ENCODE measurements around the gene KATNIP.

Gene KATNIP

DNA sequence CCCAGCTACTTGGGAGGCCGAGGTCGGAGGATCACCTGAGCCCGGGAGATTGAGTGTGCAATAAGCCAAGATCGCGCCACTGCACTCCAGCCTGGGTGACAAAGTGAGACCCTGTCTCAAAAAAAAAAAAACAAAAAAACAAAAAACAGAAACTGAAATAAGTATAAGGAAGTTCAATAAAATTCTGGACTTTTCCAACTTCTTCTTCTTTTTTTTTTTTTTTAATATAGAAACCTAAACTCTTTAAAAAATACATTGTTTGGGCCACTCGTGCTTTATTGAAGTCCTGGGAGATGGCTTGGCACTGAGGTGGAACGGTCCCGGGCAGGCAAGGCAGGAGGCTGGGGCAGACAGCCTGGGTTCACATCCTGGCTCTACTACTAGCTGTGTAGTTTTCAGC is 36.8 kb downstream of the KATNIP start:
- DNase-seq, result no peak

DNA sequence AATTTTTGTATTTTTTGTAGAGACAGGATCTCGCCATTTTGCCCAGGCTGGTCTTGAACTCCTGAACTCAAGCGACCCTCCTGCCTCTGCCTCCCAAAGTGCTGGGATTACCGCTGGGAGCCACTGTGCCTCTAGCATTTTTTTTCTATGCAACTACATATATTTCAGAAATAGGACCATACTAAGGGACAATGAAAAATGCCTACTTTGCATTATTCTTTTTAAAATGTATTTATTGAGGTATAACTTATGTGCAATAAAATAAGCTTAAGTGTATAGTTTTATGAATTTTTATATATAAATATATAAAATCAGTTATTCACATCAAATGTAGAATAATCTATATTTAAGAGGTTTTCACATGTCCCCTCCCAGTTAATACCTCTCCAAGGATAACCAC is 38.1 kb downstream of the KATNIP start:
- DNase-seq, result no peak

DNA sequence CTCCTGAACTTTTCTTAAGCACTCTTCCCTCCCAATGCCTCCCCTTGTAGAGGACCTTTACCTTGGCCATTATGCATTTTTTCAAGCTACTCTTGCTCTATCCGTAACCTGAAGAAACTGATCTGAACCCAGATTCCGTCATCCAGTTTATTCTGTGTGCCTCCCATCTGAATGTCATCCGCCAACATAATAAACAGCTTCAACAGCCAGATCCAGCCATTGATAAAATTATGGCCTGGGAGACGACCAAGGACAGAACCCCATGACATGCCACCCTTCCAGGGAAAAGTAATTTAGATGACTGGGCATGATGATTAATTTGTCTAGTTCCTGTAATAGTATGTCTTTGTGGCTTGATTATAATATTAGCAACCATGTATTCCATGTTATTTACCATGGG is 41.9 kb downstream of the KATNIP start:
- no peak for DNase-seq

DNA sequence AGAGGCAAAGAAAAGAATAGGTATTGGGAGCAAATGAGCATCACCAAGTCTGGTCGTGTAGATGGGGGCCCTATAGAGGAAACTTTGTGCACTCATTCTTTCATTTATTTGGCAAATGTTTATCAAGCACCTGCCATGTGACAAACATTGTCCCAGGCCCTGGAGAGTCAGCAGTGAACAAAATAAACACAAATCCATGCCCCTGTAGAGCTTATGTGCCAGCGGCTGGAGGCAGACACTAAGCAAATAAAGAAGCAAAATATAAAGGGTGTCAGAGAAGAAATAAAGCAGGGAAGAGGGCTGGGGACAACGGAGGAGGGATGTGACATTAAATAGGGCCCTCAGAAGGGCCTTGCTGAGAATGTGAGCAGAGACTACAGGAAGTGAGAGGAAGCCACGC is 45.5 kb downstream of the KATNIP start:
- no peak for DNase-seq

DNA sequence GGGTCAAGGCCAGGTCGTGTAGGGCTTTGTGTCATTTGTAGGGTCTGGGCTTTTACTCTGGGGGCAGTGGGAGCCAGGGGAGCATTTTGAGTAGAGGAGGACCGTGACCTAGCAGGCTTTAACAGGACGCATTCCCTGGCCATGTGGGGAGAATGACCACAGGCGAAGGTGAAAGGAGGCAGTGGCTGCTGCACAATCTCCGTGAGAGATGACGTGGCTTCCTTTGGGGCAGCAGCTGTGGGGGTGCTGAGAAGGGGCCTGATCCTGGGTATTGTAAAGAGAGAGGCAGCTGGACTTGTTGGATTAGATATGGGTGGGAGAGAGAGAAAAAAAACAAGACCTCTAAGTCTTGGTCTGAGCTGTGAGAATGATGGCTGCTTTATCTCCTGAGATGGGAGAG is 46.0 kb downstream of the KATNIP start:
- no peak for DNase-seq

DNA sequence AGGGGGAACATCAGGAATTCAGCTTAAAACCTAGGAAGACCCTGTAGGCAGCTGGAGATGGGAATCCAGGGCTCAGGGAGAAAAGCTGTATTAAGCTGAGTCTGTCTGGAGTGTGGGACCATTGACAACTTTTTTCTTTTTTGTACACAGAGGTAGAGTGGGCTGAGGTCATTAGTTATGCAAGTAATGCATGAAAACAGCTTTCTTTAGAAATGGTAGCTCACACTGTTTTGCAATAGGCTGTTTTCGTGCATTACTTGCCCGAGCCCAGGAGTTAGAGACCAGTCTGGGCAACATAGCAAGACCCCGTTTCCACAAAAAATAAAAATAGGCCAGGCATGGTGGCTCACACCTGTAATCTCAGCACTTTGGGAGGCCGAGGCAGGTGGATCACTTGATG is 46.5 kb downstream of the KATNIP start:
- DNase-seq, result no peak

DNA sequence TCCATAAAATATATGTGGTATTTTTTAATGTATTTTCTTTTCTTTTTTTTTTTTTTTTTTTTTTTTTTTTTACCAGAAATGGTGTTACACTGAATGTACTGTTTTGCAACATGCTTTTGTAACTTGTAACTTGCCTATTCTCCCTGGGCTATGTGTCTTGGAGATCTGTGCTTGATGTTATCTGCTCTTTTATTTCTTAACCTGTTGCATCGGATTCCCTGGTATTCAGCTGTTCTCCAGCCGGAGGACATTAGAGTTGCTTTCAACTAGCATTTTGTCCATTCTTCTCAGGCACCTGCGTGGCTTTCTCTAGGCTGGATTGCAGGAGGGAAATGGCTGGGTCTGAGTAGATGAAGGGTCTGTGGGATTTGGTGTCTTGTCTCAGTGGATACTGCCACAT is 47.4 kb downstream of the KATNIP start:
- no peak for DNase-seq

DNA sequence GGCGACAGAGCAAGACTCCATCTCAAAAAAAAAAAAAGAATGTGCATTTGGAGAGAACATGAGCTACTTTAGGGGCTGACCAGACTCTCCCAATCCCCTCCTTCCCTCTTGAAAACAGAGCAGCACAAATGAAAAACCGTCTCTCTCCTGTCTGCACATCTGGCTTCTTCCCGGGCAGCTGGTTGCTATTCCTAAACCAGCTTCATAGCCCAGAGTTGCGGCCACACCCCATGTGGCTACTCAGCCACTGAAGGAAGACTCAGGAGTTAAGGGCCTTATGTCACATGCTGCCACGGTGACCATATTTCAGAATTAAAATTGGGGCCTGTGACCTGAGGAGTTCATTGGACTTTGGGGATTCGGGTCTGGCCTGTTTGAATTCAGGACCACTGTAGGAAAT is 48.3 kb downstream of the KATNIP start:
- DNase-seq, result no peak

DNA sequence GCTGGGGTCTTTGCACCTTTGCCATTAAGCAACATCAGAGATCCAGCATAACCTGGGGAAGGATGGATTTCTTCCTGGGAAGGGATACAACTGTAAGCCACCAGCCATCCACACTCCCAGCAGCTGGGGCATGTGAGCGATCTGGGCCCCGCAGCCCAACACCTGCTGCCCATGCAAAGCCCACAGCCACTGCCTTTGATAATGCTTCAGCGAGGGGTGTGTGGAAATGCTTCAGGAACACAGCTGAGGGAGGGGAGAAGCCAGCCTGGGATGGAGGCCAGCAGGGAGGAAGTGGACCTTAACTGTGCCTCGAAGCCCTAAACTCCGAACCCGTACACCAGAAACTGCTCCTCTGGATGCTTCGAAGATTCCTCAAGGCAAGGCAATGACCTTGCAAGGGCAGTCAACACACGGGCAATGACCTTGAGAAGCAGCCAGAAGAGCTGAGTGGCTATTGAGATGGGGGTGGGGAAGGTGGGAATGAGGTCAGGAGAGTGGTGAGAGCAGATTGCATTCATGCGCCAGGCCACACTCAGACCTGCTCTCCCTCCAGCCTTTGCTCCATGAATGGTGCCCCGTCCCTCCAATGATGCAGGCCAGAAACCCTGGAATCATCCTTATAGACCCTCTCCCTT is 49.1 kb downstream of the KATNIP start:
- no peak for DNase-seq

DNA sequence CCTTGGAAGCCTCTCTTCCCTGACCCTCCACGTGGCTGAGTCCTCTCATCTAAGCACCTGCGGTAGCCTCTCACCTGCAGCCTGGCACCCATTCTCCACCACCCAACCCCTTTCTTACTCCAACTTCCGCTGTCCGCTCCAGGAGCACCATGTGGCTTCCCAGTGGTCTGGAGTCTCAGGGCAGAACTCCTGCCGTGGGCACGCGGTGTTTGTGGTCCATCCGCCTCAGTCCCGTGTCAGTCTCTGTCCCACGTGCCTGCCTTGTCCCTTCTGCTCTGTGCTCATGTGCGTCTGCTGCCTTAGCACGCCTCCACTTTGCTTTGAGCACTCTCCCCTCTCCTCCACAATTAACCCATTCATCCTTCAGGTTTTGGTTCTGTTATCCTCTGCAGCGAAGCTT is 49.7 kb downstream of the KATNIP start:
- DNase-seq, result no peak

All from hematopoietic multipotent progenitor cell treated with erythropoietin and hydrocortisone succinate and interleukin-3 and kit ligand, for 8 days (in vitro differentiated cells).